HUES6 (cell line): ENCODE results near the gene DYRK1A.

ENCODE experiments used
- H3K27ac ChIP-seq: 2 replicates; pipeline ENCODE4 v1.7.0; 2013; ENCODE audit warnings: low read depth, mild to moderate bottlenecking, low read length, inconsistent platforms
- H3K27me3 ChIP-seq: 2 replicates; pipeline ENCODE4 v1.6.1; 2013; ENCODE audit warnings: low read length; ENCODE audit not compliant: control insufficient read depth, insufficient read depth
- H3K36me3 ChIP-seq: 2 replicates; pipeline ENCODE4 v1.6.1; 2013; ENCODE audit warnings: low read length; ENCODE audit not compliant: control insufficient read depth, insufficient read depth
- H3K4me1 ChIP-seq: 2 replicates; pipeline ENCODE4 v1.6.1; 2013; ENCODE audit warnings: low read length; ENCODE audit not compliant: control insufficient read depth, insufficient read depth
- H3K4me3 ChIP-seq: 2 replicates; pipeline ENCODE4 v1.5.1; 2013; ENCODE audit warnings: low read depth, low read length
- H3K9ac ChIP-seq: one replicate; pipeline ENCODE4 v1.6.1; 2013; ENCODE audit warnings: mild to moderate bottlenecking, low read length
- H3K9me3 ChIP-seq: 2 replicates; pipeline ENCODE4 v1.6.1; 2013; ENCODE audit warnings: low read depth, low read length; ENCODE audit not compliant: control insufficient read depth, insufficient read depth

Gene DYRK1A

GRCh38 chr21:37407719-37408420 lies 41.3 kb downstream of the DYRK1A start:
- H3K9ac ChIP-seq: no peak overlapping the region
- H3K27ac ChIP-seq: no peak overlapping the region
- peaks cover 12% of the 10 kb centered on the region; the same call in 1 of the 2 replicates for H3K4me1 ChIP-seq
- H3K36me3 ChIP-seq: 0 out of 2 replicates have a peak, but pooled peaks cover 2% of the 10 kb centered on the region
- H3K9me3 ChIP-seq: no peaks in the 10 kb centered on the region
- no peaks in the 10 kb centered on the region for H3K27me3 ChIP-seq
- H3K4me3 ChIP-seq: no peak overlapping the region

- 0 out of 2 replicates have a peak, but pooled peaks cover 2% of the 10 kb centered on the region for H3K36me3 ChIP-seq
- no peak overlapping the region for H3K4me3 ChIP-seq
- H3K27ac ChIP-seq: no peak overlapping the region
- H3K9ac ChIP-seq: no peak overlapping the region
- peaks cover 16% of the 10 kb centered on the region; the same call in 1 of the 2 replicates for H3K4me1 ChIP-seq
- H3K9me3 ChIP-seq: no peaks in the 10 kb centered on the region
- no peaks in the 10 kb centered on the region for H3K27me3 ChIP-seq
Observed at GRCh38 chr21:37408464-37409193, 42.1 kb downstream of the DYRK1A start.

GRCh38 chr21:37410639-37411038 lies 44.1 kb downstream of the DYRK1A start:
- H3K36me3 ChIP-seq: 0 out of 2 replicates have a peak, but pooled peaks cover 2% of the 10 kb centered on the region
- H3K27ac ChIP-seq: no peak overlapping the region
- H3K27me3 ChIP-seq: no peaks in the 10 kb centered on the region
- H3K9ac ChIP-seq: no peak overlapping the region
- H3K9me3 ChIP-seq: no peaks in the 10 kb centered on the region
- H3K4me1 ChIP-seq: peaks cover 23% of the 10 kb centered on the region
- H3K4me3 ChIP-seq: no peak overlapping the region

GRCh38 chr21:37412603-37413360 lies 46.2 kb downstream of the DYRK1A start:
- no peak overlapping the region for H3K27ac ChIP-seq
- H3K4me1 ChIP-seq: peaks cover 26% of the 10 kb centered on the region
- H3K4me3 ChIP-seq: no peak overlapping the region
- H3K27me3 ChIP-seq: no peaks in the 10 kb centered on the region
- no peaks in the 10 kb centered on the region for H3K9me3 ChIP-seq
- H3K9ac ChIP-seq: no peak overlapping the region
- 0 out of 2 replicates have a peak, but pooled peaks cover 2% of the 10 kb centered on the region for H3K36me3 ChIP-seq

GRCh38 chr21:37413553-37414291 lies 47.1 kb downstream of the DYRK1A start:
- Histone ChIP-seq H3K4me1 (peaks cover 26% of the 10 kb centered on the region), H3K27me3 (no peaks in the 10 kb centered on the region), H3K4me3 (no peak overlapping the region), H3K36me3 (0 out of 2 replicates have a peak, but pooled peaks cover 2% of the 10 kb centered on the region), H3K27ac (no peak overlapping the region), H3K9me3 (no peaks in the 10 kb centered on the region), H3K9ac (no peak overlapping the region)

GRCh38 chr21:37414292-37415253 lies 48.0 kb downstream of the DYRK1A start:
- no peak overlapping the region for H3K27ac ChIP-seq

GRCh38 chr21:37415939-37416338 lies 49.4 kb downstream of the DYRK1A start:
- Histone ChIP-seq H3K4me1 (peaks cover 31% of the 10 kb centered on the region), H3K27me3 (no peaks in the 10 kb centered on the region), H3K27ac (no peak overlapping the region), H3K9ac (no peak overlapping the region), H3K36me3 (no peaks in the 10 kb centered on the region), H3K4me3 (no peak overlapping the region), H3K9me3 (no peaks in the 10 kb centered on the region)

More at GRCh38 chr21:37414292-37415253, 48.0 kb downstream of the DYRK1A start:
- Histone ChIP-seq H3K36me3 (0 out of 2 replicates have a peak, but pooled peaks cover 2% of the 10 kb centered on the region), H3K4me1 (peaks cover 27% of the 10 kb centered on the region), H3K4me3 (no peak overlapping the region), H3K9me3 (no peaks in the 10 kb centered on the region), H3K27me3 (no peaks in the 10 kb centered on the region), H3K9ac (no peak overlapping the region)

GRCh38 chr21:37416914-37417313 lies 50.3 kb downstream of the DYRK1A start:
- H3K27ac ChIP-seq: no peak overlapping the region
- H3K27me3 ChIP-seq: no peaks in the 10 kb centered on the region
- 0 out of 2 replicates have a peak, but pooled peaks cover 4% of the 10 kb centered on the region for H3K36me3 ChIP-seq
- H3K9ac ChIP-seq: no peak overlapping the region
- peaks cover 28% of the 10 kb centered on the region for H3K4me1 ChIP-seq
- H3K4me3 ChIP-seq: no peak overlapping the region
- no peaks in the 10 kb centered on the region for H3K9me3 ChIP-seq

- Histone ChIP-seq H3K9me3 (no peaks in the 10 kb centered on the region), H3K36me3 (peaks cover 16% of the 10 kb centered on the region), H3K4me3 (no peak overlapping the region), H3K9ac (no peak overlapping the region), H3K27ac (no peak overlapping the region), H3K4me1 (peaks cover 22% of the 10 kb centered on the region), H3K27me3 (no peaks in the 10 kb centered on the region)
Observed at GRCh38 chr21:37419228-37419906, 52.8 kb downstream of the DYRK1A start.
